Cerebellar nuclear complex (tissue), 1 donor: ENCODE measurements around the gene DIP2C.

Experiments used
- DNase-seq, 2 experiments: peaks; one replicate each; lab custom pipeline; 2025; lab: John Stamatoyannopoulos, UW

DIP2C gene

DNA sequence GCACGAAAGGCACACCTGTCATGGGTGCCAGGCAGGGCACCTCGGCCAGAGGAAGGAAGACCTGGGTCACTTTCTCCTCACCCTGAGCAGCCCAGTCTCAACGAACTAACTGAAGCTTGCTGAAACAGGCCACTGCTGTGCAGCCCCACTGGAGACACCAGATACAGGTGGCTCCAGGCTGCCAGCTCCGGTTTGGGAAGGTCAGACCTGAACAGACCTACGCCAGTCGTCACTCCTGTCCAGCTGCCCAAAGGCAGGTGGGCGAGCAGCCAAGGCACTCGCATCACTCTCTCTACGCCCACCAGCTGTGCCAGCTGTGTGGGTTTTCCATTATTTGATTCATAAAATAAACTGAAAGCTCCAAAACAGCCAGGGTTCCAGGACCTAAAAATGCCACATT, 298.2 kb downstream of the DIP2C start:
- no peak for DNase-seq

GRCh38 chr10:390449-391100, 298.9 kb downstream of the DIP2C start:
- DNase-seq: no peak

DNA sequence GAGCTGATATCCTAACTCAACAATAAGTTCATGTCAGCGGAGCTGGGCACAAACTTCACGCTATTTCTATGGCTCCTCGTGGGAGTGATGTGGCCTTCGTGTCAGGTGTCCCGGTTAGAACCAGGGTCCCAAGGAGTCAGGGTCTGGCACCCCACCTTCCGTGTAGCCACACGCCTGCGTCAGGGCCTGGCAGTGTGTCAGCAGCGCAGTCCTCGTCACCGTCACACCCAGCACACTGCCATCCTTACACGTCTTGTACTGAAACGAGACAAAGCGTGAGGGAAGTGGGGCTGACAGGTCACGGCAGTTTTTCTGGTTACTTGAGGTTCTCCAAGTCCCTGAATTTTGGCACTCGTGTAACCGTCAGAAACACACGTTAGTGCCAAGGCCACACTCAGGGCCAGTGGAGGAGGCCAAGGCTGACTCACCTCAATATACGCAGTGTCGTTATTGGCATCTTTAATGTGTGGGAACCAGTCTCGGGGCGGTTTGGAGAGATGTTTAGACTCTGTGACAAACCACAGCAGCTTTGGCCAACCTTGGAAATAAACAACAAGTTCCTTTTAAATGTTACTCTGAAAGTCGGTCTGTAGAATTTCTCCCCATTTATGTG, 299.5 kb downstream of the DIP2C start:
- no peak for DNase-seq

DNA sequence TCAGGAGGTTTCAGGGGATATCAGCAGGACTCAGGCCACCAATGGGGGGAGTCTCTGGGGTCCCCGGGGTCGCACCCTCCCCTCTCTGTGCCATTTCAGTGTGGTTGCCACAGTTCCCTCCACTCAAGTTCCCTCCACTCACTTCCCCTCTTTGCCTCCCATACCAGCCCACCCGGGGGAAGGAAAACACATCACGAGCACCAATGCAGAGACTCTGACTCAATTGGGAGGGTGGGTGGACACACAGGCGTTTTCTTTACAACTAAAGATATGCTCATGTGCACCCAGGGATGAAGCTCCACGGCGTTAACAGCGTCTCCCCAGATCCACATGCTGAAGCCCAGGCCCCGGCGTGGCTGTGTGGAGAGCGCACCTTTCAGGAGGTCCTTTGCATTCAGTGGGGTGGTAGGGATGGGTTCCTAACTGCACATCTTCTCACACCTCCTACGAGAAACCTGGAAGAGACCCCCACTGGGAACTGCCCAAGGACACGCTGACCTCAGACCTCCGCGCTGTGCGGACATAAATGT, 300.1 kb downstream of the DIP2C start:
- no peak for DNase-seq

DNA sequence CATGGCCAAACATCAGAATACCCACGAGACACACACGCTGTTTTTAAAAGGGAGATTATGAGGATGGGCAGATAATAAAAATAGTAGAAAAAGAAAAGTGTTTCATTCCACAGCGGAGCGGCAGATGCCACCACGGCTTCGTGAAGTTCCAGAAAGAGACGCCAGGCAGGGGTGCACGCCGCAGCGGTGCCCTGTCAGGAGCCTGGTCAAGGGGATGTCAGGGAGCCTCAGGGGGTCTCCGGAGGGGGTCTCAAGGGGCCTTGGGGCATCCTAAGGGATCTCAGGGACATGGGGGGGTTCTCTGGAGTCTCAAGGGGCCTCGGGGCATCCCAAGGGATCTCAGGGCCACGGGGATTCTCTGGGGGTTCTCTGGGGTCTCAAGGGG, 300.8 kb downstream of the DIP2C start:
- no peak for DNase-seq

DNA sequence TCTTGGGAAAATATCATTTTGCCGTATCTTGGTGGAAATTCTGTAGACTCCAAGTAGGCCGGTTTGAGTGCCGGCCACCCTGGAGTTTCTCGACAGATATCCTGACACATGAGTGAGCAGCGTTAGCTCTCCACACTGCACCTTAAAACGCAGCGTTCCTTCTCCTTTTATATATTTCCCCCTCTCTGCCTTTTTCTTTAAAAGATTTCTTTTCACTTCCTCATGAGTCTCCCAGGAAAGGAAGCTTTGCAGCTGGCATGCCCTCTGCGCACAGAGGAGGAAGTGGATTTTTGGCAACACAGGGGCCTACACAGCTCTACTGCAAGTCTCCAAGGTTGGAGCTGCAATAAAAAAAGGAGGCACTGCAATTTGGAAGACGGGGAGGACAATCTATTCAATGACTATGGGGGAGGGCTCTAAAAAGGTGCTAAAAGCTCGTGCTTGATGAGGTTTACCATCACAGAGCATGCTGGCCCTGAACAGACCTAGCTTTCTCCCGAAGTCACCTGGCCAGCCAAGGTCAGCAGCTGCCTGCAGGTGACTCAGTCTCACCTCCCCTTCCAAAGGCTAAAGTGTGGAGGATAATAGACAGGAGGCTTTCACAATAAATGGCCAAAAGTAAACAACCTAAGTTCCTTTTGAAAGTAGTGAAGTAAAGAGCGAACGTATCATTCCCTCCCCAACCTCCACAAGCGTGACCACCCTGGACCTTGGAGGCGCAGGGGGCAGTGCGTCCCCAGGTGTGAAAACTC, 301.4 kb downstream of the DIP2C start:
- no peak for DNase-seq

DNA sequence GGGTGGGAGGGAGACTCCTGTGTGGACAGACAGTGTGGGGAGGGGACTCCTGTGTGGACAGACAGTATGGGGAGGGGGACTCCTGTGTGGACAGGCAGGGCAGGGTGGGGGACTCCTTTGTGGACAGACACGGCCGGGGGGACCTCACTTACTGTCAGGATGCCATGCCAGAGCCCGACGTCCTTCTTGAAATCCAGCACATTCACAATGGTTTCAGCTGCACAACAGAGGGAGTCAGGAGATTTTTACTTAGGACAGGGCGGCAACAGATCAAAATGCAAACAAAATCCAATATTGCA, 301.9 kb downstream of the DIP2C start:
- no peak for DNase-seq

GRCh38 chr10:386771-387592, 302.5 kb downstream of the DIP2C start:
- no peak for DNase-seq

DNA sequence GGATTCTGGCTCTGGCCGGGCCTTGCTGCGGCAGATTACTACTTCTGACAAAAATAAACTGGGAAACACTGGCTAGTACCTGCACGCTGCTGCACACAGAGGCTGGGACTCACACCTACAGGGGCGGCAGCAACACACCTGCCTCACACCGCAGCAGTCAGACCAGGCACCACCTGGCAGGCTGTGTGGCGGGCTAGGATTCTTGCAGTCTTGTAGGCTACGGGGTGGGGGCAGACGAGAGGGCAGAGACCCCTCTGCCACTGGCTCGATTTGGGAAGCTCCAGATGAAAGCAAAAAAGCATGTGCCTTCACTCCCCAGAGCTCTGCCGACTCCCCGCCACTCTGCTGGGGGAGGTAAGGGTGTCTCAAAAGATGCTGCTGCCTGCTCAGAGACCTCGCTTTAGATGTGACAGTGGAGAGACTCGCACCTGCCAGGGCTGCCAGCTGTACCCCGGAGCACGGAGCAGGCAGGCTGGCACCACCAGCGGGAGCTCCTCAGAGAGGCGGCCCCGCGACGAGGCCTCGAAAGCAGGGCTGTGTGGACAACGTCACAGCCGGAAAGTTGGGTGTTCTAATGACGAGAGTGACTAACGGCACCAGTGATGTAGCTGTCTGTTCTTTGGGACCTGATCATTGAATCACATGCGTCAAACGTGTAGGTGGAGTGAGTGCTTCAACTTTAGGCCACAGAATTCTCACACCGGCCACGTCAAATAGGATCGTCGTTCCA, 303.7 kb downstream of the DIP2C start:
- DNase-seq: no peak

DNA sequence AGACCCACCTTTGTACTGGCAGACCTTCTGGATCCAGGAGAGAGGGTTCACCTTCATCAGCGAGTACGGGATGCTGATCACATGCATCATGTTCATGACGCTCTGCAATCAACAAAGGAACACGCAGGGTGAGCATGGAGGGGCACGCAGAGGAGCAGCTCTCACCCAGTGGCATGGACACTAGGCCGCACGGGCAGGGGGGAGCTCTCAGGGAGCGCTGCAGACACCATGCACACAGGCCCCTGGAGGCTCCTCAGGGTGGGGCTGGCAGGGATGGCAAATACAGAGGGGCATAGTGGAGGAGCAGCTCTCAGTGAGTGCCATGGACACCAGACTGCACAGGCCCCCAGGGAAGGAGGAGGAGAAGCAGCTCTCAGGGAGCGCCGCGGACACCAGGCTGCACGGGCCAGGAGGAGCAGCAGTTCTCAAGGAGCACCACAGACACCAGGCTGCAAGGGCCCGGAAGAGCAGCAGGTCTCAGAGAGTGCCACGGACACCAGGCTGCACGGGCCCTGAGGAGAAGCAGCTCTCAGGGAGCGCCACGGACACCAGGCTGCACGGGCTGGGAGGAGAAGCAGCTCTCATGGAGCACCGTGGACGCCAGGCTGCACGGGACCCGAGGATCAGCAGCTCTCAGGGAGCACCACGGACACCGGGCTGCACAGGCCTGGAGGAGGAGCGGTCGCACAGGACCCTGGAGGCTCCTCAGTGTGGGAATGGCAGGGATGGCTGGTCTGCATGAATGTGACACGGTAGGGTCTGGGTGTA, 304.7 kb downstream of the DIP2C start:
- no peak for DNase-seq

GRCh38 chr10:383519-383918, 305.9 kb downstream of the DIP2C start:
- DNase-seq: no peak

DNA sequence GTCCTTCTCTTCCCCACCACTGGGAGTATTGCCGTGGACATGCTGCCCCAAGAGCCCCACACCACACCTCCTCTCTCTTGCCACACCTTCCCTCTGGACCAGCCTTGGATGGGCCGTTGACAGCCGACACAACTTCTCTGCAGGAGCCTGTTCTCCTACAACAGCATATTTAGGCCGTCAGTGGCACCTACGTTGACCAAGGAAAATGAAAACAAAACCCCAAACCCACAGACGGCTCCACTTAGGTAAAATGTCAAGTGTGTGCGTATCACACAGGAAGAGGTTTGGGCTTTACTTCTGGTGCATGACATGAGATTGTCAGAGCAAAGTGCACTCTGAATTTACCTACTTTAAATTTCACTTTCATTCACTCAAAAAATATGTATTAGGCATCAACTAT, 307.7 kb downstream of the DIP2C start:
- no peak for DNase-seq

GRCh38 chr10:381346-381745, 308.1 kb downstream of the DIP2C start:
- DNase-seq: no peak

- DNase-seq: no peak
Observed at GRCh38 chr10:380313-380940, 309.0 kb downstream of the DIP2C start.

- DNase-seq: no peak
Observed at GRCh38 chr10:378930-379704, 310.4 kb downstream of the DIP2C start.

GRCh38 chr10:378230-378929, 311.1 kb downstream of the DIP2C start:
- DNase-seq: no peak

DNA sequence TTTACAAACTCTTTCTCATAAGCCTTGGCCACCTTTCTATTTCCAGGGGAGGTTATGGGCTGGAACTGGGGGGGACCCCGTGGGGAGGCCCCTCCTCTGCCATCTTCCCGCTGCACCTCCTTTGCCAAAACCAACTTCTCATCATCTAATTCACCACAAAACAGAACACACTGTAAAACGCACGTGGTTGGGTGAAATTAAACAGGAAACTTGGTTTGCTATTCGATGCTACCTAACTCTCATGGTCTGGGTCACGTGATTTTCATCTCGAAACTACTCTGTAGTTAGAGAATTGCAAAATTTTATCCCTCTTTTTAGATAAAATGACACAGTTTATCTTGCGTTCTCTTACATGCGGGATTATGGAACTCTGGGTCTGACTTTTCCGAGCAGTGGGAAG, 312.2 kb downstream of the DIP2C start:
- no peak for DNase-seq

GRCh38 chr10:375815-376505, 313.5 kb downstream of the DIP2C start:
- no peak for DNase-seq
